ENCODE data around the gene C17orf75.

DNA sequence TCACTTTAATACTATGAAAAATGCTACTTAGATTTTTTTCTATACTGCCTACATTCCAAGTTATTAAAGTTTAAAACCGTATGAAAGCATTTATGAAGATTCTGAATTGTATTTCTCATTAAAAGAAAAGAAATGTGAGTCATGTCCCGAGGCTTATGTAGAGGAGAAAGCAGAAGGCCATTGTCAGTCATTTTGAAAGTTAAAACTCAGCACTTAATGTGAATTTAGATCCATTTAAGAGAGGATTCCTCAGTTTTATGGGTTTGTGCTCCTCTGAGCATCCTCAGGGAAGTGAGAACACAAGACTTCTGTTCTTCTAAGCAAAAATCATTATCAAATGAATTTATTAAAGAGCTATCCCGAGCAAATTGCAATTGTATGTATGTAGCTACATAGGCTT, 11.8 kb downstream of the C17orf75 start:
- TF ChIP-seq, protein P1, sequence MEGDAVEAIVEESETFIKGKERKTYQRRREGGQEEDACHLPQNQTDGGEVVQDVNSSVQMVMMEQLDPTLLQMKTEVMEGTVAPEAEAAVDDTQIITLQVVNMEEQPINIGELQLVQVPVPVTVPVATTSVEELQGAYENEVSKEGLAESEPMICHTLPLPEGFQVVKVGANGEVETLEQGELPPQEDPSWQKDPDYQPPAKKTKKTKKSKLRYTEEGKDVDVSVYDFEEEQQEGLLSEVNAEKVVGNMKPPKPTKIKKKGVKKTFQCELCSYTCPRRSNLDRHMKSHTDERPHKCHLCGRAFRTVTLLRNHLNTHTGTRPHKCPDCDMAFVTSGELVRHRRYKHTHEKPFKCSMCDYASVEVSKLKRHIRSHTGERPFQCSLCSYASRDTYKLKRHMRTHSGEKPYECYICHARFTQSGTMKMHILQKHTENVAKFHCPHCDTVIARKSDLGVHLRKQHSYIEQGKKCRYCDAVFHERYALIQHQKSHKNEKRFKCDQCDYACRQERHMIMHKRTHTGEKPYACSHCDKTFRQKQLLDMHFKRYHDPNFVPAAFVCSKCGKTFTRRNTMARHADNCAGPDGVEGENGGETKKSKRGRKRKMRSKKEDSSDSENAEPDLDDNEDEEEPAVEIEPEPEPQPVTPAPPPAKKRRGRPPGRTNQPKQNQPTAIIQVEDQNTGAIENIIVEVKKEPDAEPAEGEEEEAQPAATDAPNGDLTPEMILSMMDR (IDR thresholded peaks at IDR 0.05; ENCODE audit: low read depth, low read length): no peak
- TF ChIP-seq, protein P2, sequence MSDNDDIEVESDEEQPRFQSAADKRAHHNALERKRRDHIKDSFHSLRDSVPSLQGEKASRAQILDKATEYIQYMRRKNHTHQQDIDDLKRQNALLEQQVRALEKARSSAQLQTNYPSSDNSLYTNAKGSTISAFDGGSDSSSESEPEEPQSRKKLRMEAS (IDR thresholded peaks at IDR 0.05; ENCODE audit: low read depth, low read length): no peak
- no peak for TF ChIP-seq MYC (IDR thresholded peaks at IDR 0.05; ENCODE audit: low read depth, low read length)
- TF ChIP-seq POLR2A (IDR thresholded peaks at IDR 0.05; ENCODE audit: extremely low read depth, insufficient read length): no peak
